ENCODE results near the gene PTPRF.

PTPRF gene

DNA sequence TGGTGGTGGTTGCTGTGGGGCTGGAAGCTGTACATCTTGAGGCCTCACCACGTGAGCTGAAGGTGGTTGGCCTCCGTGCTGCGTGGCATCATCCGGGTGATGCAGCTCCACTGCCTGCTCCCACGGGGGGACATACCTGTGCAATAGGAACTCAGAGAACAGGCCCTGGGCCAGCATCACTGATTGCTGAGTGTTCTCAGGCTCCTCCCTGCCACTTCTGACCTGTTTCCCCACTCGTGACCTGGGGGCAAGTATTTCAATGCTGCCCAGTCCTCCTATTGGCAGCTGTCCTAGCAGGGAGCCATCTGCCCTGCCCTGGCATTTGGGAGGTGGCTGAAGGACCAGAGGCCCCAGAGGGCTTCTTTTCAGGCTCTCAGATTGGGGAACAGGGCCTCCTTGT lies 26.1 kb downstream of the PTPRF start:
- DNase-seq = no peak

DNA sequence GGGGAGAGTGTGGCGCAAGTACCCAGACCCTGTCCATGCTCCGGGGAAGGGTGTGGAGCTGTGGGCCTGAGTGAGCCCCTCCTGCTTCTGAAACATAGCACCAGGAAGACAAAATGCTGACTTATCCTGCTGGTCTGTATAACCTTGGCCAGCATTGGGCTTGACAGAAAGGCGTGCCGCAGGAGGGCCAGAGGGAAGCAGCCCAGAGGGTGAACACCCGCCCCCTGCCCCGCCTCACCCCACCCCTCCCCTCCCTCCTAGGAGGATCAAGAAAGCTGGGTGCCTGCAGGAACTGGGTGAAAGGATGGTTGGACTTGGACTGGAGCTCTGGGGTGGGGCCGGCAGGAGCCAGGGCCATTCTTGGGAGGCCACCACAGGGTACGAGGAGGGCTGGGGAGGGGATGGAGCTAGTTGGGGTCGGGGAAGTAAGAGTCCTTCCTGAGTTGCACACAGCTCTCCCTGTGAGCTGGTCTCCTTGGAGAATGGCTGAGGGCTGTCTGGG lies 27.1 kb downstream of the PTPRF start:
- DNase-seq = no peak

DNA sequence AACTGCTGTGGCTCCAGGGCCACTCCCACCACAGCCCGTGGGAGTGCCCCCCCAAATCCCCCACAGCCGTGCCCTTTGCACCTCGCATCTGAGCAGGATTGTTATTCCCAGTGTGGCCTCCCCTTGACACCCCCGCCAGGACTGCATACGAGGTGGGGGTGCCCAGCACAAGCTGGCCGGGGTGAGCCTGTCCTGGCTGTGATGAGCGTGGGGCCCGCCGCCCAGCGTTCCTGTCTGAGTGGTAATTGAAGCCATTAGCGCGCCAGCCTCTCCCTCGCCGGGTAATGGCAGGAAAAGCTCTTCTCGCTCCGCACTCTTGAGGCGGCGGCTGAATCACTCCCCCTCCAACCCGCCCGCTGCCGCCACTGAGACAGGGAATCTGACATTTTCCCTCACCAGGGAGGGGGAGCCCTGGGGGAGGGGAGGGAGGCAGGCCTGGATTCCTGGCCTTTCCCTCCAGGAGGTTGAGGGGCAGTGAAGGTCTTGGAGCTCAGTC lies 27.7 kb downstream of the PTPRF start:
- DNase-seq = peak; percentile 78

DNA sequence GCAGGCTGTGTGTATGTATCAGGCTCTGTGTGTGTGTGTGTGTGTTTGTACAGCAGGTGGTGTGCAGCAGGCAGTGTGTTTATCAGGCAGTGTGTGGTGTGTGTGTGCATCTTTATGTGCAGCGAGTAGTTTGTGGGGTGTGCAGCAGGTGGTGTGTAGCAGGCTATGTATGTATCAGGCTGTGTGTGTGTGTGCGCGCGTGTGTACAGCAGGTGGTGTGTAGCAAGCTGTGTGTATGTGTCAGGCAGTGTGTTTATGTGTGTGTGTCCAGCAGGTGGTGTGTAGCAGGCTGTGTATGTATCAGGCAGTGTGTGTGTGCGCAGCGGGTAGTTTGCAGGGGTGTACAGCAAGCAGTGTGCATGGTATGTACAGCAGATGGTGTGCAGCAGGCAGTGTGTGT lies 29.0 kb downstream of the PTPRF start:
- no peak for DNase-seq

DNA sequence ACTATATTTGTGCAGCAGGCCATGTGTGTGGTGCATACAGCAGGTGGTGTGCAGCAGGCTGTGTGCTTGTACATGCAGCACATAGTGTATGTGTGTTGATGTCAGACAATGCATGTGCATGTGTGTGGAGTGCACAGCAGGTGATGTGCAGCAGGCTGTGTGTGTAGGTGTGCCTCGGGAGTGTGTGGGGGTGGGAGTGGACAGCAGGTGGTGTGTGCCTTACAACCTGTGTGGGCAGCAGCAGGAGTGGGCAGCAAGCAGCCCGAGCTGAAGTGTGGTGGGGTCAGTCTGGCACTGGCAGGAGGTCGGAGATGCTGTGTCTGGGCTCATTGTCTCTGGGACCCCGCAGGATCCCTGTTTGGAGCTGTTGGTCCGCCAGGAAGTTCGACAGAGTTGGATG lies 29.6 kb downstream of the PTPRF start:
- no peak for DNase-seq

DNA sequence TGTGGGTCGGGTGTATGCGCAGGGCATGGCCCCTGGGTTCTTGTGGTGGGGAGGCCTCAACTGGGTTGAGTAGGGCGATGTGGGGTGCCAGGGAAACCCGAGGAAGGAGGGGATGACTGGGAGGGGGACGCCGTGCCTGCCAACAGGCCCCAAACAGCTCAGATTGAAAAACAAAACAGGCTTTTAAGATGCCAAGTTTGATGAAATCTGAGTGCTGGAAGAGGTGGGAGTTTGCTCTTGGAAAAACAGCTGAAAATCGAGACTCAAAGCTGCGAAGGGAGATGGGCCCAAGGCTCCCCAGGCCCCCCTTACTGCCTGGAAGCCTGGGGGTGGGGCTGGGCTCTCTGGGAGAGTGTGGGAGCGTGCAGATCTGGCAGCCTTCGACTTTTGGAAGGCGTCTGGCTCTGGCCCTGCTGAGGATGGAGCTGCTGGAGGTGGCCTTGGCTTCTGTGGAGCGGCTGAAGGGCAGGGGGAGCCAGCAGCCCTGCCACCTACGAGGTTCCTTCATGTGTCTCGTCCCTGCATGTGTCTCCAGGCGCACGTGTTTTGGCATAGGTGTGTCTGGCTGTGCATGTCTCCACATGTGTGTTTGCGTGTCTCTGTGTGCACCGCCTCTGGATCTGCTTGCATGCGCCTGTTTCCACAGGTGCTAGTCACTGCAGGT lies 33.3 kb downstream of the PTPRF start:
- DNase-seq = peak; percentile 73

DNA sequence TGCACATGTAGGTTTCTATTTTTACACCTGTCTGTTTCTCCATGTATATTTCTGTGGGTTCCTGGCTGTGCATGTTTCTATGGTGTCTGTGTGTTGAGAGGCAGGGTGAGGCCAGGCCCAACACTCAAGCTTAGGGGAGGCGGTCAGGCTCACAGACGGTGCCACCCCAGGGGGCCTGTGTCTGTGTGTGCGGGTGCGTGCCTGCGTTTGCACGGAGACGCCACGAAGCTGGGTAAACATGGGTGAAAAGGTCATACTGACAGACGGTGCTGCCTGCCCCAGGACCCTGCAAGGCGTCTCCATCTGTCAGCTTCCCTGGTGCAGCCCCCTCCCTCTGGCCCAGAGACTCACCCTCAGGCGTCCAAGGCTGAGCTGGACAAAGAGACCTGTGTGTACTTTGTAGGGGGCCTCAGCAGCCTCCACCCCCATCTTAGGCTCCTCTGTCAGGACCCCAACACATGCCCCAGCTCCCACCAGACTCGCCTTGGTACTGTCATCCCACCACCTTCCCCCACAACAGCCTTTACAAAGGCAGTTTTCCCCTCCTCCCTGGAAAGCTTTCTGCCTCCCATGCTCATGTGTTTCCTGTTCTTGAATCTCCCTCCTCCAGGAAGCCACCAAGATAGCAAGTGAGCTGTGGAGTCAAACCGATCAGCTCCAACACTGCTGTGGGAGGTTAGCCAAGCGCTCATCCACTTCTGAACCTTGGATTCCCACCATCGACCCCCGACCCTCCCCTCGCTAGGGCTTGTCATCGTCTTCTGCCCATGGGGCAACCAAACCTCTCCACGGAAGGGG lies 34.1 kb downstream of the PTPRF start:
- no peak for DNase-seq

DNA sequence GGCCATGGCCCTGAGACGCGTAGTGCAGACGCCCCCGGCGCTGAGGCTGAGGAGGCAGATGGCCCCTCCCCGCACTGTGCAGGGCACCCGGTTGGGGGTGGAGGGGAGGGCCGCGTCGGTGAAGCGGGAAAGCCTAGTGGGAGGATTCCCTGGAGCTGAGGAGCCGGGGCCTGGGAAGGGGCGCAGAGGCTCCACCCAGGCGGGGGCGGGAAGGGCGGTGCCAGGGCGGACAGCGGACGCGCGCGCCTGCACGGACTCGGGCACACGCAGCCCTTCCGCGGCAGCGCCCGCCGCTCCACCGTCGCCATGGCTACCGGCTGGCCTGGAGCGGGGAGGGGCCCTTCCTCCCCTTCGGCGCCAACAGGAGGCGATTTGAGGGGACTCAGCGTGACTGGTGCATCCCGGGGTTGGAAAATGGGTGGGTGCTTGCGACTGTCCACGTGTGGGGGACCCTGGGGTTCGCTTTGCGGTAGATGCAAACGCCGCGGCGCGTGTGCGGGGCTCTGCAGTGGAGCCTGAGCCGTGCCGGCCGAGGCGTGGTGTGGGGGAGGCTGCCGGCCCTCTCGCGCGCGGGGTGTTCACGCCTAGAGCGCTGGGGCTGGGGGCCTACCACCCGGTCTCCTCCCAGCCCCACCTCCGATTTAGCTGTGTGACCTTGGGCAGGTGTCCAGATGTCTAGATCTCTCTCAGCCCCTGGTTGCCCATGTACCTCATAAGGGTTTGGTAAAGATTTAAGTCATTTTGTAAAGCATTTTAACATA lies 35.1 kb downstream of the PTPRF start:
- peak; percentile 89 for DNase-seq

DNA sequence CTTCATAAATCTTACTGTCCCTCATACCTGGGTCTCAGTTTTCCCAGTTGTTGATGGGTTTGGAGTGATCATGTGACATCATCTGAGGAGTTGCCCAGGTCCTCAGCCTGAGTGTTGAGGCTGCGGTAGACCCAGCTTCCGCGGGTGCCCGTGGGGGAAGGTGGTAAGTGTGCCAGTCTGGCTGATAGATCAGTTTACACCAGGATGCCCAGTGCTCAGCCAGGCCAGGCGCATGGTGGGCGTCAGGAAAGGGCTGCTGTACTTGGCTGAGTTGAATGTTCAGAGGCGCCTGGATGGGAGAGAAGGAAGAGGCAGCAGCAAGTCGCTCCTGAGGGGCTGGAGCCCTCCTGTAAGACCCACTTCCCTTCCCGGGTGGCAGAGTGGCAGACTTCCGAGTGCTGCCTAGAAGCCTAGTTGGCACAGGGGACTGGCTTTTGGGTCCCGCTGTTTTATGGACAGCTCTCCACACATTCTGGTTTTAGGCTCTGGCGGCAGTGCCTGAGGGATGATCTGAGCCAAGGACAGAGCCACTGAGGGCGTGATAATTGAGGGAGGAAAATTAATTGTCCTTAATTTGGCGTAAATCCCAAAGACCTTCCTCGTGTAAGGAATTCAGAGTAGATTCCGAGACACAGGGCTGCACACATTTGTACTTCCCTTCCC lies 35.8 kb downstream of the PTPRF start:
- DNase-seq = no peak

DNA sequence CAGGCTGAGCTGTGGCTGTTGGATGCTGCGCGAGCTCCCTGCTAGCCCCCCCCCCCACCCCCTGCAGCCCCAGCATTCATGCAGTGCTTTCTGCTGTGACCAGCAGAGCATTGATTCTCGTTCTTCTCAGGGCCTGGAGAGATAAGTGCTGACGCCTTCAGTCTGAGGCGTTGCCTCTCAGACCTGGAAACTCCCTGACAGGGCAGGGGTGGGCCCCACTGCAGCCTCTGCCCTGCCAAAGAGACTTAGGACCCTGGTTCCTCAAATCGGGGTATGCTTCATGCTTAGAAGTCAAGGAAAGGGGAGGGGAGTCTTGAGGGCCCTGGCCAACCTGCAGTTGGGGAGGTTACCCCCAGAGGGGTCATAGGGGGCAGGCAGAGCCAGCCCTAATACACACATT lies 38.5 kb downstream of the PTPRF start:
- DNase-seq = no peak

DNA sequence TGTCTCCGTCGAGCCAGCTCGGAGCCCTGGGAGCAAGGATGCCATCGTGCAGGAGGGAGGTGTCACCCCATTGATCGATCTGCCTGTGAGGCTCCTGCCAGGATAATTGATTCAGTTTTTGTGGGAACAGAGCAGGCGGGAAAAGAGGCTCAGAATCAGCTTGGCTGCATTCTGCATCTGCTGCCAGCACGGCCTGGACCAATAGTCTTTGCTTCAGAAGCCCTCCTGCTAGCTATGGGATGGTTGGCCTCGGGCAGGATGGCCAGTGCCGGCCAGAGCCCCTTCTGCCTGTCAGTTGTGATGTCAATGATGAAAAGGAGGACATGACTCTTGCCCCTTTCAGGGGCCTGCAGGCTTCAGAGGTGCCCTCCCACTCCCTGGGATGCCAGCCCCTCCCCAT lies 39.6 kb downstream of the PTPRF start:
- DNase-seq = no peak

DNA sequence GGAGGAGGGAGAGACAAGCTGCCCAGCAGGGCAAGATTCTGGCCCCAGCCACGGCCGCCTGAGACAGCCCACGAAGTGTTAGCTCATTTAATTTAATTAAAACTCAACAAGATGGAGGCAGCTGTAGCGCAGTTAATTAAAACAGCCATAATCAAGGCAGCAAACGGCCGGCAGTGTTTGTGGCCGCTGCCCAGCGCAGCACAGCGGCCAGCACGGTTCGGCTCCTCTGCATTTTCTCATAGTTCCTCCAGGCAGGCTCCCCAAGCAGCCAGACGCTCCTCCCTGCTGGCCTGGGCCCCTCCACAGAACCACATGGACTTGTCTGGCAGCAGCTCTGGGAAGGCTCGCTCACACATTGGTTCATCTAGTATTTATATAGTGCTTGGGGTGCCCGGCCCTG lies 40.0 kb downstream of the PTPRF start:
- no peak for DNase-seq

DNA sequence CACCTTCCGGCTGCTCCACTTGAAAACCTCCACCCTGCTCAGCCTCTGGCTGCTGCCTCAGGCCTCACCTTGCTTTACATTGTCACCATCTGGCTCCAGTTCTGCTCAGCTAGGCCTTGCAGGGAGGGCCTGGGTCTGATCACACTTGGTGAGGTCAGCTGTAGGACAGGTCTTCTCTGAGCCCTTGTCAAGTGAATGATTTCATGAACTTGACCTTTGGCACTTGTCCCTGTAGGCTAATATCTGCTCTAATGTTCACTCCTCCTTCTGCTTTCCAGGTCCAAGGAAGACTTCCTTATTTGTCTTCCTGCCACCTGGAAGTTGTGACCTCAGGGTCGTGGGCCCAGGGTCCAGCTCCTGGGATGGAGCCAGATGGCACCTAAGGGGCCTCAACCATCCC lies 41.4 kb downstream of the PTPRF start:
- no peak for DNase-seq

DNA sequence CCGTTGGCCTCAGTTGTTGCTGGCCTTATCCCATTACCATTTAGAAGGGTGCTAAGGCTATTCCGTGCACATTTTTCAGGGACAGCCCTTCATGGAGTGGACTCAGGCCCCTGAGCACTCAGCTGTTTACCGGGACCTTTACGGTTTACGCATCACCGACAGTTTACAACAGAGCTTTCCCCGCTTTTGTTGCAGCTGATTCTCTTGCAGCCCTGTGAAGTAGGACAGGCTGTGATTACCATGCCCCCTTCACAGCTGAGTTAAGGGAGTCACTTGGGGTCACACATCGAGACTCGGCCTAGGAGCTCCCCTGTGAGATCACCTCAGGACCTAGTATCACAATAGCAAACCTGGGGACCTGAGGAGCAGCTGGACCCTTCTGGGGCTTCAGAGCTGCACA lies 41.9 kb downstream of the PTPRF start:
- DNase-seq = no peak

DNA sequence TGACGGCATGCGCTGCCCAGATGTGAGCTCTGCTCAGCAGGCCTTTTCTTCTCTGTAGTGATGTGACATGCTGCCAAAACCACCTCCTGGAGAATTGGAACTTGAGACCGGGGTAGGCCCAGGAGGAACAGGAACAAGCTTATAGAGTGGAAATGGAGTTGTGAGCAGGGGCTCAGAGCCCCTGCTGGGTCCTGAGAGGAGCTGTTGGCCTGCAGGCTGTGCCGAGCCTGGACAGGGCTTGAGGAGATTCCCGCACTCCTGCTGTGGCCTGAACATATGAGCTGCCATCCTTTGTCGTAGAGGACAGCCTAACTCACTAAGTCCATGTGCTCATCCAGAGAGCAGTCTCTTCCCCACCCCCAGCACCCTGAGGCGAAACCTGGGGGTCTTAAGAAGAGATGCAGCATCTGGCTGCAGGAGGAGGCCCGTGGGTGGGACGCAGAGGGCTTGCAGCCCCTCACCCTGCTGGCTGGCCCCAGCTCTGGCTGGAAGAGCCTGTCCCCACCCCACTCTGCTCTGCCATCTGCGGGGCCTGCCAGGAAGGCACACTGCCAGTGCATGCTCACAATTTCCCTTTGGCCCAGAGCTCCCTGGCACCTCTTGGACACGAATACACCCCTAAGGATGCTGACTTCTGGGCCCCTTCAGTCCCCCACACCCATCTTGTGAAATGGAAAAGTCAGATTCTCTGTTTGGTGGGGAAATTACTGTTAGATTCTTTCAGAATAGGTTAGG lies 42.5 kb downstream of the PTPRF start:
- no peak for DNase-seq

DNA sequence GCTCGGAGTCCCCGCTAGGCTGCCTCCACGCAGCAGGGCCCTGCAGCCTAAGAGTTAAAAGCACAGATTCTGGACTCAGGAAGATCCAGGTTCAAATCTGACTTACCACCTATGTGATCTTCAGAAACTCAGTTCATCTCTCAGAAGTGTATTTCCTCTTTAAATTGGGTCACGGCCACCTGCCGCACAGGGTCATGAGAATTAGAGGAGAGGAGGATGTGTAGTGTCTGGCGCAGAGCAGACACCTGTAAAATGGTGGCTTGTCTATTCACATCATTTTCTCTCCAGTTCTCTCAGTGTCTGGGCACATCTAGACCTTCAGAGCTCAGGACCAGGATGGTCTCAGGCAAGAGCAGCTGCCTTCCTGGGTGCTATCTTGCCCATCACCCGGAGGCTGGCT lies 45.8 kb downstream of the PTPRF start:
- no peak for DNase-seq

DNA sequence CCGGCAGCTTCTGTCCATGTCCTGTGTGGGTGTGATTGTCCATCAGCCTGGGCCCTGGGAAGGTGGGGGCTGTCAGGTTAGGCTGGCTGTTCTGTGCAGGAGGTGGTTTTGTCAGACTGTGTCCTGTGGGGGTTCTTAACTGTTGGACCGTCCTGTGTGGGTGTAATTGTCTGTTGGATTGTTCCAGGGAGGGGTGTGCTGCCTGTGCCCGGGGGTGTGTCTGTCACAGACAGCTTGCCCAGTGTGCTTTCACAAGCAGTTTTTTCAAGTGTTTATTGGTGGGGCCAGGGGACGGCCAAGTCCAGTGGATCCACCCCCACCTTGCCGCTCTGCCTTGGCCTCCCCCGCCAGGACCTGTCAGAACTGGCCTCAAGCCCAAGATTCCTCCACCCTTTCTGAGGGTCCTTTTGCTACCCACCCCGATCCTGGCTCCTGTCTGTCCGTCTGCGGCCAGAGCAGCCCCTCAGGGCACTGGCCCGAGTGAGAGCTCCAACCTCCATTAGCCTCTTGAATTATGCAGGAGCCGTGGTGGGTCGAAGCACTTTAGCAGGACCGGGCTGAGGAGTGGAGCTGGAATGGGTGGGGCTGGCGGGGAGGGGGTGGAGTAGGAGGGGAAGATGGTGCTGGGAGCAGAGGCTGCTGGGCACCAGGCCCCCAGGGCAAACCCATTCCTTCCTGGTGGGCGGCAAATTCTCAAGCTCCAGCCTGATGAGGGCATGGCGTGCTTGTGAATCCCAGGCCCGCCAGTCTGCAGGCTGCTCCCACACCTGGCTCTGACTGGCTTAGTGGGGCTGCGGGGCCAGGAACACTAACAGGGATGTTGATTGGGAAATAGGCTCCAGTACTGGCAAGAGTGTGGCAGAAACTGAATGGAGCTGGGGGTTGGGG lies 47.2 kb downstream of the PTPRF start:
- DNase-seq = no peak

DNA sequence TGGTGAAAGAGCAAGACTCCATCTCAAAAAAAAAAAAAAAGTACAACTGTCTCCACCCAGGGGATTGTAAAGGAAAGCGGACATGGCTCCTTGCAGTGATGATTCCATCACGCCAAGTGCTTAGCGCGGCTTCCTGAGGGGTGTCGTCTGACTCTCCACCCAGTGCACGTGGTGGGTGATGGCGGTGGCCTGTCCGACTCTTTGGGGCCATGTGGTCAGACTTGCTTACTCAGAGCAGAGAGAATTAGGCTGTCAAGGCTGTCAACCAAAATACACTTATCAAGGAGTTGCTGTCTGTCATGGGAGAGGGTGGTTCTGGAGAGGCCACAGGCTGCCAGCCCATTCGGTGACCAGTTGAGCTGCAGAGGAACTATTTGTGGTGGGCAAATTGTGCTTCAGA lies 49.4 kb downstream of the PTPRF start:
- no peak for DNase-seq

DNA sequence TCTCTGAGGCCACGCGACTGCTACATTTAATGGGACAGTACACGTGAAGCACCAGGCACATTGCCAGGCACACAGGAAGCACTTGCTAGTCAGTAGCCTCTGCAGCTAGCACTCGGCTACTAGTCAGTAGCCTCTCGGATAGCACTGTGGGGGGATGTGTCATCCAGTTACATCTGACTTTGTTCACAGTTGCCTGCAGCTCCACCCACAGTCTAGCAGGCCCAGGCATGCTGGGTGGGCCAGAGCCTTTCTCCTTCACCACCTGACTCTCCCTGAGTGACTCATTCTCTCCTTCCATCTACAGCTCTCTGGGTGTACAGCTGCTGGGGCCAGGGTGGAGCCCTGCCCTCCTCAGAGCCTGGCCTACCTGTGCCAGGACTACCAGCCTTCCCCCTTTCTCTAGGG lies 51.5 kb downstream of the PTPRF start:
- no peak for DNase-seq

DNA sequence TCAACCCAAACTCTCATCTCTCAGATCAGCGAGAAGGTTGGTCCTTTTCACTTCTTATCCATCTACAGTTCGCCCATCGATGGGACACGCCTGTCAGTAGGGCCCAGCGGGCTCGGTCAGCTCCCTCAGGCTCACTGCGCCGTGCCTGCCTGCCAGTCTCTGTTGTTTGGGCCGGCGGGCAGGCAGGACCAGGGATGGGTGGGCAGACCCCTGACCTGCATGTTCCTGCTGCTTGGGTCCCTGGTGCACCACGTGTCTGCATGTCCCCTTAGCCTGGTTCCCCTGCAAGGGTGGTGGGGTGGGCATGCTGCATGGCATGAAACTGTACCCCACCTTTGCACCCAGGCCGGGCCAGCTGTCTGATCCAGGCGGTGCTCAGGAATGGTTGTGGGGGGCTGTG lies 52.4 kb downstream of the PTPRF start:
- no peak for DNase-seq

DNA sequence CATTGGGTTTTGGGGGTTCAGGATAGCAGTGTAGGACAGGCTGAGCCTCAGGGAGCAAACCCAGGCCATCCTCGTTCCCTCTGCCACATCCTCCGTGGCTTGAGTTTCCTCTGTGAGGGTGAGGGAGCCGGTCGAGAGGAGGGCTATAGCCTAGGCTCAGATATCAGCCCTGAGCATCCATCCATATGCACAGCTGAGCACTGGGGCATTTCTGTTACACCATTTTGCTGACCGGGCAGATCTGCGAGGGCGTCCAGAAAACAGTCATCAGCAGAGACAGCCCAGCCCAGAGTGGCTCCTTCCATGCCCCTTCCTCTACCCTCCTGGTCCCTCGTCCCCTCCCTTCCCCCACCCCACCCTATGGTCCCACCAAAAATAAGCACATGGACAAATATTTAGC lies 53.5 kb downstream of the PTPRF start:
- DNase-seq = no peak

Measured in left hindlimb (tissue), 1 donor.